Measurements from ENCODE around the gene GZMH. TPM values are rescaled to one million over a fixed set of nuclear protein-coding genes. Genes with fewer than 3 reads are reported as not detected.

The GZMH gene
- total RNA-seq, 1 donor from 2014 or later = not detected

GRCh38 chr14:24574206-24574774 is 35.2 kb downstream of the GZMH start:
- no peak overlapping the region for H3K4me3 Mint-ChIP-seq (ENCODE audit: unreplicated experiment)

GRCh38 chr14:24566318-24566717 is 43.2 kb downstream of the GZMH start:
- DNase-seq (ENCODE audit: low read depth) (no peak), FAIRE-seq (no peak)
- H3K9me3 Mint-ChIP-seq (ENCODE audit: unreplicated experiment) = peaks cover 9% of the 10 kb centered on the region

More at GRCh38 chr14:24574206-24574774, 35.2 kb downstream of the GZMH start:
- Mint-ChIP-seq H3K27ac (ENCODE audit: unreplicated experiment) (no peak overlapping the region), H3K4me1 (ENCODE audit: low read depth, unreplicated experiment) (no peaks in the 10 kb centered on the region), H3K36me3 (ENCODE audit: low read depth, unreplicated experiment) (no peaks in the 10 kb centered on the region), H3K9me3 (ENCODE audit: unreplicated experiment) (peaks cover 2% of the 10 kb centered on the region), H3K27me3 (ENCODE audit: low read depth, unreplicated experiment) (peaks cover 10% of the 10 kb centered on the region)
- DNase-seq (ENCODE audit: low read depth) = no peak
- Histone ChIP-seq H3K9me3 (ENCODE audit: insufficient read depth, low read depth, low read length) (no peaks in the 10 kb centered on the region), H2AFZ (ENCODE audit: low read depth, low read length) (no peak overlapping the region), H3K27me3 (ENCODE audit: insufficient read depth, low read length) (no peaks in the 10 kb centered on the region), H4K20me1 (ENCODE audit: insufficient read depth, low read length) (no peaks in the 10 kb centered on the region), H3K79me2 (ENCODE audit: insufficient read depth, low read length) (no peaks in the 10 kb centered on the region), H3K36me3 (ENCODE audit: insufficient read depth, low read length) (no peaks in the 10 kb centered on the region), H3K4me2 (ENCODE audit: low read length) (no peak overlapping the region), H3K4me1 (ENCODE audit: insufficient read depth, low read length) (no peaks in the 10 kb centered on the region), H3K4me3 (ENCODE audit: insufficient read depth, low read depth, low read length) (no peak overlapping the region), H3K27ac (ENCODE audit: low read depth, low read length) (no peak overlapping the region), H3K9ac (ENCODE audit: low read length) (no peak overlapping the region)
- FAIRE-seq = no peak
- TF ChIP-seq CTCF (IDR thresholded peaks at IDR 0.05; ENCODE audit: insufficient read depth, low read depth, low read length) = no peak
- no peak for TF ChIP-seq EZH2 (IDR thresholded peaks at IDR 0.05; ENCODE audit: insufficient read depth, low read length)

More at GRCh38 chr14:24566318-24566717, 43.2 kb downstream of the GZMH start:
- H3K36me3 ChIP-seq (ENCODE audit: insufficient read depth, low read length) = no peaks in the 10 kb centered on the region
- Mint-ChIP-seq H3K27me3 (ENCODE audit: low read depth, unreplicated experiment) (peaks cover 6% of the 10 kb centered on the region), H3K27ac (ENCODE audit: unreplicated experiment) (no peak overlapping the region), H3K4me3 (ENCODE audit: unreplicated experiment) (no peak overlapping the region), H3K36me3 (ENCODE audit: low read depth, unreplicated experiment) (no peaks in the 10 kb centered on the region), H3K4me1 (ENCODE audit: low read depth, unreplicated experiment) (no peaks in the 10 kb centered on the region)
- H4K20me1 ChIP-seq (ENCODE audit: insufficient read depth, low read length) = no peaks in the 10 kb centered on the region
- no peak overlapping the region for H2AFZ ChIP-seq (ENCODE audit: low read depth, low read length)
- TF ChIP-seq EZH2 (IDR thresholded peaks at IDR 0.05; ENCODE audit: insufficient read depth, low read length) (no peak), CTCF (IDR thresholded peaks at IDR 0.05; ENCODE audit: insufficient read depth, low read depth, low read length) (no peak)
- no peaks in the 10 kb centered on the region for H3K4me1 ChIP-seq (ENCODE audit: insufficient read depth, low read length)
- H3K4me2 ChIP-seq (ENCODE audit: low read length) = no peak overlapping the region
- no peaks in the 10 kb centered on the region for H3K79me2 ChIP-seq (ENCODE audit: insufficient read depth, low read length)
- H3K9ac ChIP-seq (ENCODE audit: low read length) = no peak overlapping the region
- no peak overlapping the region for H3K27ac ChIP-seq (ENCODE audit: low read depth, low read length)
- no peak overlapping the region for H3K4me3 ChIP-seq (ENCODE audit: insufficient read depth, low read depth, low read length)
- H3K9me3 ChIP-seq (ENCODE audit: insufficient read depth, low read depth, low read length) = no peaks in the 10 kb centered on the region
- no peaks in the 10 kb centered on the region for H3K27me3 ChIP-seq (ENCODE audit: insufficient read depth, low read length)

Data from astrocyte (in vitro differentiated cells and primary cell).